Psoas muscle (tissue), 7 donors: Measurements from ENCODE around the gene OR1E2. TPM values are rescaled to one million over a fixed set of nuclear protein-coding genes. Genes with fewer than 3 reads are reported as not detected.

Experiments used
- polyA plus RNA-seq, 3 donors: library from polyadenylated mRNA; stranded (reverse); fragments of 200-250 nt; gene quantifications; one replicate each; pipeline ENCODE4 v1.2.3, GENCODE V29; 2013
- total RNA-seq, 4 donors: library from RNA; stranded (reverse); fragmentation: NEBNext Ultra II Directional in 2 of 4; extraction: Animal tissue kit (Norgen Biotek cat#: 25700) in 2 of 4; gene quantifications; one replicate each; pipeline versions ENCODE4 v1.2.1 to v1.2.4, GENCODE V29; 2021 to 2023
- donor health status: healthy with polysubstance abuse.
- donor health status: DM: no; HTN: no; CAD: no; lungs with moderate emphysema.
- donor health status: Bipolar disorder and iron deficiency.
- donor health status: healthy.
- donor health status: DM: no; HTN: no; CAD: no.
- donor health status: DM: no; HTN: no; CAD: no.
- donor health status: DM: yes; HTN: yes; CAD: no.

OR1E2 gene
- total and polyA plus RNA-seq, 7 donors = not detected

Other genes starting within 250 kb of the OR1E2 start
- gene OR1A2, start 236.3 kb downstream of the OR1E2 start, total RNA-seq = not detected
- gene OR1A2, start 236.3 kb downstream of the OR1E2 start, polyA plus RNA-seq = not detected
- gene OR1A1, start 226.2 kb downstream of the OR1E2 start, total RNA-seq = not detected
- not detected for gene OR1A1, start 226.2 kb downstream of the OR1E2 start, polyA plus RNA-seq
- not detected for gene OR3A1, start 135.5 kb downstream of the OR1E2 start, total RNA-seq
- gene OR3A1, start 135.5 kb downstream of the OR1E2 start, polyA plus RNA-seq = not detected
- gene OR3A2, start 47.5 kb downstream of the OR1E2 start, total RNA-seq = under 1 TPM in 2 of 4 donors, not detected in 2; 0.36 to 0.40 TPM
- under 1 TPM in 1 of 3 donors, not detected in 2; 0.04 TPM for gene OR3A2, start 47.5 kb downstream of the OR1E2 start, polyA plus RNA-seq
- gene OR1E1, start 35.4 kb downstream of the OR1E2 start, total RNA-seq = under 1 TPM in 1 of 4 donors, not detected in 3; 0.34 TPM
- under 1 TPM in 1 of 3 donors, not detected in 2; 0.04 TPM for gene OR1E1, start 35.4 kb downstream of the OR1E2 start, polyA plus RNA-seq
- gene OR3A3, start 22.5 kb downstream of the OR1E2 start, total RNA-seq = not detected
- gene OR3A3, start 22.5 kb downstream of the OR1E2 start, polyA plus RNA-seq = not detected
- gene SPATA22, start 38.0 kb upstream of the OR1E2 start, total RNA-seq = under 1 TPM in 2 of 4 donors, not detected in 2; 0.50 to 0.54 TPM
- gene SPATA22, start 38.0 kb upstream of the OR1E2 start, polyA plus RNA-seq = under 1 TPM in 2 of 3 donors, not detected in 1; 0.05 to 0.12 TPM
- gene ASPA, start 42.2 kb upstream of the OR1E2 start, total RNA-seq = 1 to 10 TPM; 2.9 to 4.8 (median 3.9) TPM
- gene ASPA, start 42.2 kb upstream of the OR1E2 start, polyA plus RNA-seq = 1 to 10 TPM in 2 of 3 donors, under 1 TPM in 1; 0.68 to 2.3 (median 1.2) TPM
- gene TRPV3, start 124.0 kb upstream of the OR1E2 start, total RNA-seq = 10 to 100 TPM in 1 of 4 donors, 1 to 10 TPM in 1, under 1 TPM in 2; 0.71 to 10.1 (median 1.1) TPM
- under 1 TPM; 0.32 to 0.38 (median 0.36) TPM for gene TRPV3, start 124.0 kb upstream of the OR1E2 start, polyA plus RNA-seq
- gene TRPV1, start 175.6 kb upstream of the OR1E2 start, total RNA-seq = 1 to 10 TPM; 1.4 to 3.6 (median 2.7) TPM
- 1 to 10 TPM; 1.8 to 4.8 (median 3.1) TPM for gene TRPV1, start 175.6 kb upstream of the OR1E2 start, polyA plus RNA-seq
- gene SHPK, start 202.4 kb upstream of the OR1E2 start, total RNA-seq = 1 to 10 TPM; 1.7 to 3.8 (median 2.3) TPM
- gene SHPK, start 202.4 kb upstream of the OR1E2 start, polyA plus RNA-seq = 1 to 10 TPM; 2.0 to 2.5 (median 2.2) TPM
- 10 to 100 TPM; 10.1 to 14.9 (median 11.0) TPM for gene CTNS, start 202.9 kb upstream of the OR1E2 start, total RNA-seq
- 10 to 100 TPM in 1 of 3 donors, 1 to 10 TPM in 2; 7.3 to 32.7 (median 9.2) TPM for gene CTNS, start 202.9 kb upstream of the OR1E2 start, polyA plus RNA-seq
- gene TAX1BP3, start 234.7 kb upstream of the OR1E2 start, total RNA-seq = 10 to 100 TPM; 20.4 to 23.9 (median 22.8) TPM
- gene TAX1BP3, start 234.7 kb upstream of the OR1E2 start, polyA plus RNA-seq = 10 to 100 TPM; 30.3 to 75.7 (median 40.1) TPM
- gene EMC6, start 235.0 kb upstream of the OR1E2 start, total RNA-seq = 100 to 1,000 TPM in 1 of 4 donors, 10 to 100 TPM in 3; 91.6 to 135 (median 97.0) TPM
- 100 to 1,000 TPM; 247 to 270 (median 264) TPM for gene EMC6, start 235.0 kb upstream of the OR1E2 start, polyA plus RNA-seq